NCI-H226 (cell line): Measurements from ENCODE around the gene LZTS2.

ENCODE experiments used
- DNase-seq: peaks from one replicate; pipeline ENCODE4 v3.0.0-alpha.2; 2015

The LZTS2 gene

GRCh38 chr10:100979791-100980272 lies 19.8 kb upstream of the LZTS2 start:
- DNase-seq: no peak

GRCh38 chr10:100980311-100980710 lies 19.3 kb upstream of the LZTS2 start:
- no peak for DNase-seq

- DNase-seq: no peak
Measured at GRCh38 chr10:100980711-100981110, 18.9 kb upstream of the LZTS2 start.

GRCh38 chr10:100981178-100981772 lies 18.3 kb upstream of the LZTS2 start:
- no peak for DNase-seq

- no peak for DNase-seq
Measured at GRCh38 chr10:100982916-100983830, 16.4 kb upstream of the LZTS2 start.

- DNase-seq: no peak
Measured at GRCh38 chr10:100983868-100984671, 15.5 kb upstream of the LZTS2 start.

- no peak for DNase-seq
Measured at GRCh38 chr10:100984672-100985177, 14.9 kb upstream of the LZTS2 start.

GRCh38 chr10:100985336-100985735 lies 14.3 kb upstream of the LZTS2 start:
- no peak for DNase-seq

- no peak for DNase-seq
Measured at GRCh38 chr10:100986623-100986951, 13.0 kb upstream of the LZTS2 start.

GRCh38 chr10:100986952-100987684 lies 12.5 kb upstream of the LZTS2 start, which contains the start of the genes MRPL43 and TWNK:
Gene MRPL43 (minus strand): TSS chr10:100987497. CDS start chr10:100987443, 54 bp downstream.
Gene TWNK (plus strand): TSS chr10:100987543. CDS start chr10:100988211, 668 bp downstream.
- peak; percentile 76 for DNase-seq

- no peak for DNase-seq
Measured at GRCh38 chr10:100987685-100988049, 11.9 kb upstream of the LZTS2 start.

- no peak for DNase-seq
Measured at GRCh38 chr10:100988166-100988565, 11.4 kb upstream of the LZTS2 start.

- no peak for DNase-seq
Measured at GRCh38 chr10:100989088-100989487, 10.5 kb upstream of the LZTS2 start.

- DNase-seq: no peak
Measured at GRCh38 chr10:100993986-100994708, 5.5 kb upstream of the LZTS2 start.

GRCh38 chr10:100995181-100995580 lies 4.4 kb upstream of the LZTS2 start:
- DNase-seq: no peak

GRCh38 chr10:100996678-100997359 lies 2.8 kb upstream of the LZTS2 start:
- DNase-seq: peak; percentile 29

- peak; percentile 80 for DNase-seq
Measured at GRCh38 chr10:100997360-100998182, 2.0 kb upstream of the LZTS2 start.

GRCh38 chr10:100998183-100998990 lies 1.2 kb upstream of the LZTS2 start:
- DNase-seq: peak; percentile 81
